Effector memory CD4-positive, alpha-beta T cell (primary cell): ENCODE measurements around the gene GOLGA5.
"Not testable (repeated sequence)": the region's sequence is repeated elsewhere in the genome, so short reads cannot be mapped to it uniquely, and the experiment has no call there.

ENCODE experiments used
- DNase-seq, 3 donors: peaks; one replicate each; pipeline ENCODE4 v3.0.0-alpha.2; 2020
- H3K27ac ChIP-seq: 2 replicates; pipeline ENCODE4 v1.7.0; 2013; ENCODE audit warnings: mild to moderate bottlenecking, low read length, moderate library complexity; ENCODE audit not compliant: insufficient read depth, poor library complexity, severe bottlenecking
- H3K27me3 ChIP-seq: replicated peaks from 2 replicates; pipeline ENCODE4 v1.7.0; 2013; ENCODE audit warnings: mild to moderate bottlenecking, low read length; ENCODE audit not compliant: insufficient read depth, control insufficient read depth, poor library complexity, severe bottlenecking
- H3K36me3 ChIP-seq: 2 replicates; pipeline ENCODE4 v1.7.0; 2013; ENCODE audit warnings: mild to moderate bottlenecking, low read length, moderate library complexity; ENCODE audit not compliant: control insufficient read depth, insufficient read depth
- H3K4me1 ChIP-seq: 2 replicates; pipeline ENCODE4 v1.7.0; 2013; ENCODE audit warnings: low read length, mild to moderate bottlenecking; ENCODE audit not compliant: control insufficient read depth, insufficient read depth, poor library complexity, severe bottlenecking
- H3K4me3 ChIP-seq: 2 replicates; pipeline ENCODE4 v1.7.0; 2013; ENCODE audit warnings: low read length, low read depth, mild to moderate bottlenecking; ENCODE audit not compliant: insufficient read depth, poor library complexity, severe bottlenecking
- H3K9me3 ChIP-seq: 2 replicates; pipeline ENCODE4 v1.7.0; 2013; ENCODE audit warnings: mild to moderate bottlenecking, low read length, moderate library complexity; ENCODE audit not compliant: control insufficient read depth

Gene GOLGA5

GRCh38 chr14:92778868-92779565 is 15.1 kb upstream of the GOLGA5 start:
- H3K9me3 ChIP-seq, H3K27ac ChIP-seq, H3K36me3 ChIP-seq, H3K4me3 ChIP-seq, H3K27me3 ChIP-seq, H3K4me1 ChIP-seq, DNase-seq: not testable (repeated sequence)

- no peaks in the 10 kb centered on the region for H3K27me3 ChIP-seq
- DNase-seq: no peak
- H3K27ac ChIP-seq: no peak overlapping the region
- no peaks in the 10 kb centered on the region for H3K36me3 ChIP-seq
- no peaks in the 10 kb centered on the region for H3K4me1 ChIP-seq
- H3K4me3 ChIP-seq: no peak overlapping the region
- no peaks in the 10 kb centered on the region for H3K9me3 ChIP-seq
Measured at GRCh38 chr14:92780444-92781232, 13.5 kb upstream of the GOLGA5 start.

- no peaks in the 10 kb centered on the region for H3K27me3 ChIP-seq
- no peaks in the 10 kb centered on the region for H3K36me3 ChIP-seq
- no peak overlapping the region for H3K4me3 ChIP-seq
- no peaks in the 10 kb centered on the region for H3K9me3 ChIP-seq
- no peak for DNase-seq
- no peaks in the 10 kb centered on the region for H3K4me1 ChIP-seq
- H3K27ac ChIP-seq: no peak overlapping the region
Measured at GRCh38 chr14:92781350-92781749, 12.8 kb upstream of the GOLGA5 start.

GRCh38 chr14:92783813-92784431 is 10.2 kb upstream of the GOLGA5 start:
- no peak overlapping the region for H3K4me3 ChIP-seq
- no peaks in the 10 kb centered on the region for H3K9me3 ChIP-seq
- no peaks in the 10 kb centered on the region for H3K36me3 ChIP-seq
- no peak for DNase-seq
- no peaks in the 10 kb centered on the region for H3K4me1 ChIP-seq
- H3K27me3 ChIP-seq: no peaks in the 10 kb centered on the region
- H3K27ac ChIP-seq: no peak overlapping the region

GRCh38 chr14:92785667-92786426 is 8.3 kb upstream of the GOLGA5 start:
- Histone ChIP-seq H3K4me1 (no peaks in the 10 kb centered on the region), H3K9me3 (peaks cover 6% of the 10 kb centered on the region), H3K4me3 (no peak overlapping the region), H3K27ac (no peak overlapping the region), H3K27me3 (no peaks in the 10 kb centered on the region), H3K36me3 (no peaks in the 10 kb centered on the region)
- no peak for DNase-seq

- peaks cover 6% of the 10 kb centered on the region for H3K9me3 ChIP-seq
- DNase-seq: no peak
- no peaks in the 10 kb centered on the region for H3K4me1 ChIP-seq
- H3K27ac ChIP-seq: no peak overlapping the region
- no peak overlapping the region for H3K4me3 ChIP-seq
- H3K36me3 ChIP-seq: no peaks in the 10 kb centered on the region
- no peaks in the 10 kb centered on the region for H3K27me3 ChIP-seq
Measured at GRCh38 chr14:92786427-92786756, 7.7 kb upstream of the GOLGA5 start.

GRCh38 chr14:92787554-92787953 is 6.6 kb upstream of the GOLGA5 start:
- H3K4me3 ChIP-seq: no peak overlapping the region
- no peaks in the 10 kb centered on the region for H3K4me1 ChIP-seq
- no peaks in the 10 kb centered on the region for H3K36me3 ChIP-seq
- no peaks in the 10 kb centered on the region for H3K27me3 ChIP-seq
- peaks cover 6% of the 10 kb centered on the region for H3K9me3 ChIP-seq
- no peak overlapping the region for H3K27ac ChIP-seq
- DNase-seq: no peak

GRCh38 chr14:92789457-92790089 is 4.5 kb upstream of the GOLGA5 start:
- Histone ChIP-seq H3K4me1 (peaks cover under 1% of the 10 kb centered on the region), H3K9me3 (peaks cover 6% of the 10 kb centered on the region), H3K4me3 (no peak overlapping the region), H3K27ac (no peak overlapping the region), H3K27me3 (no peaks in the 10 kb centered on the region), H3K36me3 (no peaks in the 10 kb centered on the region)
- no peak for DNase-seq

- Histone ChIP-seq H3K4me1 (peaks cover 9% of the 10 kb centered on the region), H3K9me3 (peaks cover 6% of the 10 kb centered on the region), H3K27me3 (no peaks in the 10 kb centered on the region), H3K27ac (no peak overlapping the region), H3K36me3 (peaks cover 8% of the 10 kb centered on the region), H3K4me3 (no peak overlapping the region)
- no peak for DNase-seq
Measured at GRCh38 chr14:92792885-92793284, 1.2 kb upstream of the GOLGA5 start.
